GM18520 (cell line): Measurements from ENCODE around the gene SORCS2.

Experiments used
- ATAC-seq: cut with Tn5 transposase; IDR thresholded peaks from one replicate; pipeline ENCODE4 v1.9.1; 2021; ENCODE audit not compliant: unreplicated experiment

Gene SORCS2

DNA sequence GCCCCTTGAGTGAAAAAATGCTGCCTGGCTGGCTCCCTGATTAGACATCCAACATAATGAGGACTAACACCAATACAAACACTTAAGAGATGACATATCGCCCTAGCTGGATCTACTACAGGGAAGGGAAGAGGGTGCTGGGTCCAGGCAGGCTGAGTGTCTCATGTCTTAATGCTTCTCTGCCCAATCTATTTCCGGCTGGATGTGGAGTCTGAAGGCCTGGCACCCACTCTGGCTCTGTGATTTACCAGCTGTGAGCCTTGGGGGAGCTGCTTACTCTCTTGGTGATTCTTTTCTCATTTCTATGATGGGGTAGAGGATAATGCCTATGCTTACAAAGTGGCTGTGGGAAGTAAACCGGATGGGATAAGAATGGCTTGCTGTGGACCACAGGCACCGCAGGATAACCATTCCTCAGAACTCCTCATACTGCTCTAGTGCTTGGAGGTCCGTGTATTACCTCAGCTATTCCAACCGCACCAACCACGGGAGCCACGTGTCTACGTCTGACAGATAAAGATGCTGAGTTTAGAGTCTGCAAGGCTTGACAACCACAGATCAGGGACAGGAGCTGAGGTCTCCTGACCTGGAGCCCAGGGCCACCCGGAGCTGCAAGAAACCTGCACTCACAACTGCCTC is 585.7 kb downstream of the SORCS2 start:
- ATAC-seq, result no peak

DNA sequence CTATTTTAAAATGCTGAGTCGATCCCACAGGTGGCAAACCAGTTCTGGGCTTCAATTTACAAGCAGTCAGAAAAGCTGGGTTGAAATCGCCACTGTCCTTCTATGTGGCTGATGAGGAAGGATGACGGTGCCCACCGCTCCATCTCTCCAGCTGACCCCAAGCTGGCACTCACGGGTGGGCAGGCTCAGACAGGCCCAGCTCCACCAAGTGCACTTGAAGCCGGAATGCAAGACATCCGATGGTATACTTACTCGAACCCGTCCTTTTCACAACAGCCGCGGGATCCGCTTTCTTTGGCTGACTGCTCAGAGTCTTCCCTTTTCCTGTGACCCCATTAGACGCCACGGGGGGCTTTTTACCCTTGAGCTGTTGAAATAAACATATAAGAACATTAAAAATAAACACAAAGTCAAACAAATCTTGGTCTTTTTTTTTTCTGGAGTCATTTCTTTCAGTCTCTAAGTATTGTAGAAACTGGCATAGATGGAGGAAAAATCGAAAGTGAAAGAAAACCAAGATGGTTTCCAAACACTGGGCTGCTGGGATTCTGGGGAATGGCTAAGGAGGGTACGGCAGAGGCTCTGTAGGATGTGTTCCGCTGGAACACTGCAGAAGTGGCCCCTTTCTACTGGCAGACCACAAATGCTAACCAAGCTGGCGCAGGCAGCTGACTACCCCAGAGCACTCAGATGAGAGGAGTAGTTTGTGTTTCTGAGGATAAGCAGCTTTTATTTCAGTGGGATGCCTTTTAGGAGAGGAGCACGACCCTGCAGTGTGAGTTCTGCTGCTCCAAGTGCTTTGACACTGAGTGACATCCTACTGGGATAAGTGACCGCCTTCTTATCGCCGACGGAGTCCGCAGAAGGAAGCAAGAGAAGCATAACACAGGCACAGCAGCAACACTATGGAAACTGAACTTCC is 586.4 kb downstream of the SORCS2 start:
- ATAC-seq, result no peak

DNA sequence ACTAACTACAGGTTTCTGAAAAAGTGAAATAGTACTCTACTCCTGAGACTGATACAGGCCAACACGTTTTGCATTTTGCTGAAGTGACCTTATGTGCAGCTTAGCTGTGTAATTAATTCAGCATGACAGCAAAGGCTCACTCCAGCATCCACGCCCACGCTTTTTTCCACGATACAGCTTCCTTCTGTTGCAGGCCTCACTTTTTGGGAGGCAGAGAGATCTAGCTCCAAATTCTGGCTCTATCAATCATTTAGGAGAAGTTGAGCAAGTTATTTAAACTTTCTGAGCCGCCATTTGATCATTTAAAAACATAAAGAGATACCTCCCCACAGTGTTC is 587.1 kb downstream of the SORCS2 start:
- ATAC-seq, result no peak

DNA sequence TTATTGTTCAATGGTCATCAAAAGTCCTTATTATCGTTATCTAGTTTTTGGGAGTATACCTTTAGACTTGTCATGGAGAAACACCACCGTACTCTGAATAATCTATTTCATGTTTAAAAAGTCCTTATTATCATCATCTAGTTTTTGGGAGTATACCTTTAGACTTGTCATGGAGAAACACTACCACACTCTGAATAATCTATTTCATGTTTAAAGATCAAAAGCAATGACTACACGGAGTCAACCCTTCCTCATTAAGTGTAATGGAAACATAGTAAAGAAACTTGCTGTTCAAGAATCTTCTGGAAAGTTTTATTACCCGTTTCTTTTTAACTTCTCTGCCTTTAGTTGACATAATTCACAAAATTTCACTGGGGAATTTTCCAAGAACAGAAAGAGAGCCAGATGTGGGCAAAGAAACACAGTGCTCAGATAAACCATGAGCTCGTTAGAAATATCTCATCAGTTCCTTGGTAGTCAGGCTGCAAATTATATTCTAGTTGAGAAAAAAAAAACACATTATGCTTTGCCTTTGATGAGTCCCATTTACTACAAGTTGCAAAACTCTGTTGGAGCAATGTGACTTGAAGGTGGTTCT is 588.5 kb downstream of the SORCS2 start:
- ATAC-seq, result no peak

DNA sequence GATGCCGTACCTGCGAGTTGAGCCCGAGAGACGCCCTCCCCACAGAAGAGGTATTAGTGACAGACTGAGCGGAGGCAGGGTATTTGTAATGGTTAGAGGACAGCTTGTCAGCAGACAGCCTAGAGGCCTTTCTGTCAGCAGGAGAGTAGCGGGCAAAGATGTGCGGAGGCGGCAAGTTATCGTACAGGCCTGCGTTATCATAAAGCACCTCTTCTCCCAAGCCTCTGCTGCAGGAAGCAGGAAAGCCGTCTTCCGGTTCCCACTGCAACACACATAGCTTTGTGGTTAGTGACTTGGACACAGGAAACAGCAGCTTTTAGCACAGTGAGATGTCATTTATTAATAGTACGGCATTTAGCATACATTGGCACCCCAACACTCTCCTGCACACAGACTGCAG is 589.0 kb downstream of the SORCS2 start:
- ATAC-seq, result no peak

DNA sequence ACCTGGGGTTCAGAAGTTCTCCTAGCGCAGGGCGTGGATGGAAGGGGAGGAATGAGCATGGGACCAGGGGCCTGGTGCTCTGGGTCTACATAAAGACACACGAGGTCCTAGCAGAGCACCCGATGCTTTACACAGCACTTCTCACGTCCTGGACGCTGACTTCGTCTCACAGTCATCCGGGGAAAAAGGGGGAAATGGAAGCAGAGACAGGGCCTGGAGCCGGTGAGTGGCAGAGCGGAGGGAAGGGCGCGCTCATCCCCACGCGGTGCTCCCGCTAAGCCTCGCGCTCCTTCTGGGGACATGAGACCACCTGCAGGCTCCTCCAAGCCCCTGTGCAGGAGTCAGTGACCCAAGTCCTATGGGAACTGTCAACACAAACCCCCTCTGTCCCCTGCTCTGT is 589.7 kb downstream of the SORCS2 start:
- ATAC-seq, result no peak

DNA sequence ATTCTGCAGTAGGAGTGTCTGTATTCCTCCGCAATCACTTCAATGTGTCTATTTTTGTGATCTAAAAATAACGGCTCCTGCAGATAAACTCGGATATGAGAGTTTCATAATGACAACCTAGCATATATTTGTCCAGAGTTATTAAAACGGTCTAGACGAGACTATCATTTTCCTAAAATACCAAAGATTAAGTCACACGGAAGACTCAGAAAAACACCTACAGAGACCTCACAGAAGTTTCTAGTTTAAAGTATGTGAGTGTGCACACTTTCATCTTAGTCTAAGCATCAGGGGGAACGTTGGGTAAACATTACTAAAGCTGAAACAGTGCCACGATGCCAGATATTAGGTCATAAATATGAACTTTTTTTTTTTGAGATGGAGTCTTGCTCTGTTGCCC is 590.4 kb downstream of the SORCS2 start:
- no peak for ATAC-seq

DNA sequence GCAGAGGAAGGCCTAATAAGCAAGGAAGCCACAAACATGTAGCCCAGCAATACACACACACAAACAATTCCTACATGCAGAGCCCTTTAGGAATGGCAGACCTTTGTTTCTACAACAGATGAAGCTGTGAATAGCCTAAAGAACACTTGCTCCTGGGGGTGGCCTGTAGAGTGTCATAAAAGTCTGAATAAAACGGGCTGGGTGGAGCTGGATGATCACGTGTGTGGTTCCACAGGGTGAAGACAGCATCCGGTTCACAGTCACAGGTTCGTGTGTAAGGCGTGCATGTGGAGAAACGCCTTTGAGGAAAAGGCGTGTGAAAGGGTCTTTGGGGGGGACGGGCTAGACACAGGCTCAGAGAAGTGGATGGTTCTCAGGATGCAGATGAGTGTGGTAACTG is 591.2 kb downstream of the SORCS2 start:
- ATAC-seq, result no peak

DNA sequence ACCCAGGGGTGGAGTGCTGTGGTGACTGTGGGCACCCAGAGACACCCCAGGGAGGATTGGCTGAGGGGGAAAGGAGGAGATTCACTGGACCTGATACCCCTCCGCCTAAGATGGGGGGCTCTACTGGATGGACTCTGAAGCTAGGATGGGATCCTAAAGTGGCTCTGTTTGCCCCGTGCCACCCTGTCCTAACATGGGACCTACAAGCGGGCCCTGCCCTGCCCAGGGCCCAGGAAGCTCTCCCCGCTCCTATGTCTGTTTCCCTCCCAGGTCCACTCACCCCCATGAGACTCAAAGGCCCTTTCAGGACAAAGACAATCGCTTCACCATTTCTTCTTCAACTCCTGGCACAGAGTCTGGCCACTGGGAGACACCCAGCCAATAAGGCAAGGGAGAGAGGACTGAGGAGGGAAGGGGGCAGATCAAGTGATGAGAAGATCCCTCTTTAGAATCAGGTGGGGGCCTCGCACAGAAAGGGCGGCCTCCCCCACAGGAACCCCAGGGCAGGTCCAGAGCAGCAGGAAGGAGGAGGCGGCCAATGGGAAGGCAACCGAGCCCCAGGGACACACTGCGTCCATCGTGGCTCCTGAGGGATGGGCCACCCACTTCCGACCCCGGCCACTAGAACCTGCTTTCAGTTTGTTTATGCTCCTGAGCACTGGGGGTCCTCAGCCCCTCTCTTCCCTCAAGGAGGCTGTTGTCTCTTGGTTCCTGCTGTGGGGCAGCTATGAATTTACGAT is 592.0 kb downstream of the SORCS2 start:
- ATAC-seq, result no peak

DNA sequence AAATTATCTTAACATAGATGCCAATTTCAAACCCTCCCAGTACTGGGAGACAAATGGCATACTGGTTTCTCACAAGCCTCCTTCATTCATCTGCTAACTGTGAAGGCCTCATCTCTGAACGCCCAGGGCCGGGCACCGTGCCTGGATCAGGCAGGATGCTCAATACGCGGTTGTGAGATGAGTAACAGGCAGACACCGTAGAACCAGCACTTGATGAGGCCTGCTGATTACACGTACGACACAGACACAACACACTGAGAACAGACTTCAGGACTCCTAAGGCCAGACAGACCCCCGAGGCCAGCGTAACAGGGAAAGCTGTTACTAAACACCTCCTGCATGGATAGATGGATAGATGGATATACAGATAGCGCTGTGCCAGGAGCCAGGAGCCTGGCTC is 592.7 kb downstream of the SORCS2 start:
- no peak for ATAC-seq

DNA sequence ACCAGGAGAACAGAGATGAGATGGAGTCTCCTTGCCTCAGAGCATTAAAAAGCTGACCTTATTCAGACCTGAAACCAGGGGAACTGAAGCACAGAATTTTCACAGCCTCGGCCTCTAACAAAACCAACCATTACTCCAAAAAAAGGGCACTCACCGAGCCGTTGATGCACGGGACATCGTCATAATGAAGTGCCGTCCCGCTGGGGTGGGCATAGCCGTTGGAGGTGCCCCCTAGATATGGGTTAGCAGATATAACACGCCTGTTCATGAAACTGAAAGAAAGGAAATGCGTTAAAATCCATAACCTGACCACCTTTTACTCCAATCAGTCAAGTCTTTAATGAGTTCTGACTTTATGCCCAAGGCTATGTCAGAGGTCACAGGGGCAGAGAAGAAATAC is 593.7 kb downstream of the SORCS2 start:
- no peak for ATAC-seq

DNA sequence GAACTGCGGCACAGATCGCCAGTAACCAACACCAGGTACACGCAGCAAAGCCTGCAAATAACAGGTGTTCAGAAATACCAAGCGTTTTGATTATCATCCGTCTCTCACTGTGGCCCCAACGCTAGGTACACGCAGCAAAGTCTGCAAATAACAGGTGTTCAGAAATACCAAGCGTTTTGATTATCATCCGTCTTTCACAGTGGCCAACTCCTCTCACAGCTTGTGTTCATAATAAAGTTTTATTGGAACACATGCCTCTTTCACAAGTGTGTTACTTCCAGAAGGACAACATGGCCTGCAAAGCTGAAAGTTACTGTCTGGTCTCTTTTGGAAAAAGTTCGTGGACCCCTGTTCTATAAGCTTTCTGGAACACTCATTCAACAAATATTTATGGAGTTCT is 594.2 kb downstream of the SORCS2 start:
- ATAC-seq, result no peak

DNA sequence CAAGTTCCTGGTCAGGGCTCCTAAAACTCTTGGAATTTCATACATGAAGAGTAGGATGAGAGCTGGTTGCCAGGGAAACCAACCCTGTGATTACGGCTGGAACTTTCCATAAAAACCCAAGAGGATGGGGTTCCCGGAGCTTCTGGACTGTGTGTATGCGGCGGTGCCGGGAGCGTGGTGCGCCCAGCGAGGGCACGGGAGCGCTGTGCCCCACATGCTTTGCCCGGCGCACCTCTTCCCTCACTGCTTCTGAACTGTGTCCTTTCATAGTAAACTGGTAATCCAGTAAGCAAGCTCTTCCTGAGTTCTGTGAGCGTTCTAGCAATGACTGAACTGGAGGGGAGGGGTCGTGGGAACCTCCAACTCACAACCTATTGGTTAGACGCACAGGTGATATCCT is 594.7 kb downstream of the SORCS2 start:
- ATAC-seq, result no peak

DNA sequence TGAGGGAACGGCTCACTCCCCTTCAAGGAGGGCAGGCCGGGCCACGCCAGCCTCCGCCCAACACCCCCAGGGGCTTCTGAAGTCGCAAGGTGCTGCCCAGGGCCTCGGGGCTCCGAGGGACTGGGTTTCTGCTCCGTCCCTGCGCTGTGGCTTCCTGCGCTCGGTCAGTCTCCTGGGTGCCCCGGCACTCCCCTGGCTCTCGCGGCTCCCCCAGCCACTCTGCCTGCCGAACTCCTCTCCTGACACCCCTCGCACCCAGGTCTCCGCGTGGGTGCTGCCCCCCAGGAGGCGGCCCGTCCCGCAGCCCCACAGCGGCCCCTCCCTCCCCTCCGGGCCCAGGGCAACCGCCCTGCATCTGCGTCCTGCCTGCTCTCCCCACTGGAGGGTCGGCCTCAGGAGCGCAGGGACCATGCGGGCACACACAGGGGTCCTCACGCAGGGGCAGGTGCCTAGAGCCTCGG is 595.4 kb downstream of the SORCS2 start:
- no peak for ATAC-seq

DNA sequence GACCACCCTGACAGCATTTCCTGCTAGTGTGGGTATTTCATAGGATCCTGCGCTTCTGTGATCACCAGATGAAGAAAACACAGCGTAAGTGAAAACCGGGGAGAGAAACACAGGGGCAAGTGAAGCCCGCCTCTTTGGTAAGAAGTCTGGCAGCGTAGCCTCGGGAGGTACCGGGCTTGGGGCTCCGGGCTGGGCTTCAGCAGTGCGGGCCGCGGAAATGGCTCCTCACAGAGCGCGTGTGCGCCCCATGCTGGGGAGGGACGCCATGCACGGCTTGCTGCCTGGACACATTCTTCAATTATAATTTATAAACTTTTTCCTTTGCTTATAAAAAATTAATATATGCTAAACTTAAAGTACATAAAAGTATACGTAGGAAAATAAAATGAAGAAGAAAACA is 595.9 kb downstream of the SORCS2 start:
- ATAC-seq, result no peak

DNA sequence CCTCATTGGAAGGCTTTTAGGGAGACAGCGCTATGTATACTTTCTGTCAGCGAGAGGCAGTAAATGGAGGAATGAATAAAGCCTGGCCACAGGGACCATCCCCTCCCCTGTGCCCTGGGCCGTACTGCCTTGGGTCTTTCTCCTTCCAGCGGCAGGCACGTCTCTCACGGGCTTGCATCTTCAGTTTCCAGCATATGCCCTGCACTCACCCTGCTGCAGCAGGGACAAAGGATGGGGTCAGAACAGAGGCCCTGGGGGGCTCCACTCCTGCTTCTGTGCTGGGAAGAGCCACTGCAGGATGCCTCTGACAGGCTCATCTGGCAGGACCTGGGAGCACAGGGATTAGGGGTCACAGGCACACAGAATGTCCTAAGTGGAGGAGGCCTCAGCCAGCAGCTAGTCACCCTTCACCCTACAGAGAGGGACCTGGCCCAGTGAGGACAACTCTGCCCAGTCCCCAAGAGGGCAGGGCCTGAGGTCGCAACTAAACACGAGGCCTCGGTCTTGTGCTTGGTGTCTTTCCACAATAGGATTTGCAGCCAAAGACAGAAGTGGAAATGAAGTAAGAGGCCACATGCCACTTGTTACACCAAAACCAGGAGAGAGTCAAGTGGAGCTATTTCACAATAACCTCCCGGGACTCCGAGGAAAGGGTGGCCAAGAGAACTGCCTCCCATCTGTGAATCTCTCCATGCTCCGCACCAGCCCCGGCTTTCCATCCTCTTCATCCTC is 596.5 kb downstream of the SORCS2 start:
- no peak for ATAC-seq

DNA sequence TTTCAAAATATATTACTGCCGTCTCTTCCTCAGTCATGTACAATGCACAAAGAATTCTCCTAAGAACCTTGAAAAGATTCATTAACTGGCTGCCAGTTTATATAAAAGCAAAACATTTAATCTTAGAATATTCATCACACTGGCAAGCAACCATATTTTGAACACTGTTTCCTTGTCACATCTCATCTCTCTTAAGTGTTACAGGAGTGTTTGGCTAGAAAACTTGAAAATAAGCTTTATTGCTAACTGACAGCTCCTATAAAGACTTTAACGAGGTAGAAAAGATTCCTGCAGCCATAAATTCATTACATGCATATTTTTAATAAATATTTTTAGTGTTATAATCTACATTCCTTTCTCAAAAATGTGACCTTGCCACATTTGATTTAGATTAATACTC is 597.7 kb downstream of the SORCS2 start:
- ATAC-seq, result no peak

DNA sequence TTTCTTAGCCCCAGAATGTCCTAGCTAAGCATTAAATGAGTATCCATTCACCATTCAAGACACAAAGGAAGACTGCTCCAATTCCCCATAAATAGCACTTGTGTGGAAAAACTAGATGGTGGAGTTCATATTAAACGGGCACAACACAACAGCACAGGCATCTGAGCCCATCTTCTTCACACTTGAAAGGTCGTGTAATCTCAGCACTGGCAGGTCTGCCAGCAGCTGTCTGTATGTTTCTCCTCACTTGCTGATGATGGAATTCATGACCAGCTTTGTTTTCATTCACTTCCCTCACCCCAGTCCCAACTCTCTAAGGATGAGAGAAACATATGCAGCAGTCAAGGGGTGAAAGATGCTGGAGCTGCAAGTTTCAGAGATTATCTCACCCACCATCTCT is 598.7 kb downstream of the SORCS2 start:
- ATAC-seq, result no peak
